MM.1S (cell line): ENCODE data around the gene MINAR2.

Experiments
- DNase-seq: peaks from one replicate; pipeline ENCODE4 v3.0.0-alpha.2; 2015
- H2AFZ ChIP-seq: fragments of 300-600 bp; sonication (generic); 2 replicates; pipeline ENCODE4 v1.6.0; 2016; ENCODE audit warnings: antibody characterized with exemption, low read length
- H3F3A ChIP-seq: fragments of 300-600 bp; sonication (generic); 2 replicates; pipeline ENCODE4 v1.6.1; 2016; ENCODE audit warnings: mild to moderate bottlenecking, antibody characterized with exemption, low read length, moderate library complexity, mixed read lengths; ENCODE audit not compliant: insufficient read depth
- H3K27ac ChIP-seq: fragments of 300-600 bp; sonication (generic); 2 replicates; pipeline ENCODE4 v1.5.1; 2016; ENCODE audit warnings: mild to moderate bottlenecking, low read length
- H3K27me3 ChIP-seq: fragments of 300-600 bp; sonication (generic); replicated peaks from 2 replicates; pipeline ENCODE4 v1.6.0; 2016; ENCODE audit warnings: low read length; ENCODE audit not compliant: insufficient read depth
- H3K36me3 ChIP-seq: fragments of 300-600 bp; sonication (generic); replicated peaks from 2 replicates; pipeline ENCODE4 v1.6.1; 2016; ENCODE audit warnings: mild to moderate bottlenecking, low read length, mixed read lengths; ENCODE audit not compliant: insufficient read depth
- H3K4me1 ChIP-seq: fragments of 300-600 bp; sonication (generic); 2 replicates; pipeline ENCODE4 v1.6.1; 2016; ENCODE audit warnings: low read length, mixed read lengths
- H3K4me2 ChIP-seq: fragments of 300-600 bp; sonication (generic); 2 replicates; pipeline ENCODE4 v1.6.0; 2016; ENCODE audit warnings: low read depth, low read length
- H3K4me3 ChIP-seq: fragments of 300-600 bp; sonication (generic); 2 replicates; pipeline ENCODE4 v1.5.1; 2016; ENCODE audit warnings: low read length, mixed read lengths
- H3K79me2 ChIP-seq: fragments of 300-600 bp; sonication (generic); 2 replicates; pipeline ENCODE4 v1.6.1; 2016; ENCODE audit warnings: mixed run types, low read length, mixed read lengths
- H3K9ac ChIP-seq: fragments of 300-600 bp; sonication (generic); 2 replicates; pipeline ENCODE4 v1.6.1; 2016; ENCODE audit warnings: low read length, mixed read lengths
- H3K9me2 ChIP-seq: fragments of 300-600 bp; sonication (generic); replicated peaks from 2 replicates; pipeline ENCODE4 v1.6.1; 2016; ENCODE audit warnings: mild to moderate bottlenecking, low read length, mixed read lengths; ENCODE audit not compliant: insufficient read depth
- H3K9me3 ChIP-seq: fragments of 300-600 bp; sonication (generic); replicated peaks from 2 replicates; pipeline ENCODE4 v1.6.1; 2016; ENCODE audit warnings: mild to moderate bottlenecking, low read length, mixed read lengths; ENCODE audit not compliant: insufficient read depth
- H4K20me1 ChIP-seq: fragments of 300-600 bp; sonication (generic); 2 replicates; pipeline ENCODE4 v1.6.1; 2016; ENCODE audit warnings: mild to moderate bottlenecking, low read length, moderate library complexity, mixed read lengths; ENCODE audit not compliant: insufficient read depth
- EZH2 ChIP-seq: fragments of 300-600 bp; sonication (generic); optimal IDR thresholded peaks from 2 replicates; pipeline ENCODE3; 2017; ENCODE audit warnings: low read depth, mild to moderate bottlenecking, antibody characterized with exemption, low read length, mixed read lengths
- EZH2phosphoT487 ChIP-seq: fragments of 300-600 bp; sonication (generic); IDR thresholded peaks from 2 replicates; pipeline ENCODE4 v1.6.1; 2018; ENCODE audit warnings: antibody characterized with exemption, low read length
- TF ChIP-seq, protein P1 (sequence below): fragments of 300-600 bp; sonication (generic); IDR thresholded peaks from 2 replicates; pipeline ENCODE4 v1.5.1; 2016; ENCODE audit warnings: antibody characterized with exemption, low read length, mixed read lengths

MINAR2 gene

DNA sequence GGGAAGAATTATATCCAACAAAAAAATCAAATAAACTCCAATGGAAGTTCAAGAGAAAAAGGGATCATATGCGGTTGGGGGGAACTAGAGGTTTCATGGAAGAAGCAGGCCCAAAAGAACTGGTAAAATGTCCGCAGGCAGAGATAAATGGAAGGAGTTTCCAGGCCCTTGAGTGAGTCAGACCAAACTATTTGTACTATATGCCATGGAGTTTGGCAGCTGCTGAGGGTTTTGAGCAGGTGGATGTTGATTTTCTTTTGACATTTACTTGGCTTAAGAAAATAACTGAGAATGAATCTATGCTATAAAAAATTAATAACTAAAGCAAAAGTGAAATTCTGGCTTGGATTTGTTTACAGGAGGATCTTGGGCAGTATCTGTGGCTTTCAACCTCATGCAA is 33.7 kb downstream of the MINAR2 start:
- H3K9ac ChIP-seq, result no peak overlapping the region
- no peak overlapping the region for H3K27ac ChIP-seq
- H4K20me1 ChIP-seq, result no peaks in the 10 kb centered on the region
- H3K9me3 ChIP-seq, result no peaks in the 10 kb centered on the region
- H2AFZ ChIP-seq, result no peak overlapping the region
- no peaks in the 10 kb centered on the region for H3K27me3 ChIP-seq
- H3F3A ChIP-seq, result no peaks in the 10 kb centered on the region
- no peaks in the 10 kb centered on the region for H3K4me1 ChIP-seq
- TF ChIP-seq EZH2phosphoT487 (no peak), EZH2 (no peak)
- TF ChIP-seq, protein P1, sequence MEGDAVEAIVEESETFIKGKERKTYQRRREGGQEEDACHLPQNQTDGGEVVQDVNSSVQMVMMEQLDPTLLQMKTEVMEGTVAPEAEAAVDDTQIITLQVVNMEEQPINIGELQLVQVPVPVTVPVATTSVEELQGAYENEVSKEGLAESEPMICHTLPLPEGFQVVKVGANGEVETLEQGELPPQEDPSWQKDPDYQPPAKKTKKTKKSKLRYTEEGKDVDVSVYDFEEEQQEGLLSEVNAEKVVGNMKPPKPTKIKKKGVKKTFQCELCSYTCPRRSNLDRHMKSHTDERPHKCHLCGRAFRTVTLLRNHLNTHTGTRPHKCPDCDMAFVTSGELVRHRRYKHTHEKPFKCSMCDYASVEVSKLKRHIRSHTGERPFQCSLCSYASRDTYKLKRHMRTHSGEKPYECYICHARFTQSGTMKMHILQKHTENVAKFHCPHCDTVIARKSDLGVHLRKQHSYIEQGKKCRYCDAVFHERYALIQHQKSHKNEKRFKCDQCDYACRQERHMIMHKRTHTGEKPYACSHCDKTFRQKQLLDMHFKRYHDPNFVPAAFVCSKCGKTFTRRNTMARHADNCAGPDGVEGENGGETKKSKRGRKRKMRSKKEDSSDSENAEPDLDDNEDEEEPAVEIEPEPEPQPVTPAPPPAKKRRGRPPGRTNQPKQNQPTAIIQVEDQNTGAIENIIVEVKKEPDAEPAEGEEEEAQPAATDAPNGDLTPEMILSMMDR, result no peak
- H3K9me2 ChIP-seq, result no peaks in the 10 kb centered on the region
- no peaks in the 10 kb centered on the region for H3K79me2 ChIP-seq
- H3K36me3 ChIP-seq, result no peaks in the 10 kb centered on the region
- DNase-seq, result no peak
- no peak overlapping the region for H3K4me3 ChIP-seq
- H3K4me2 ChIP-seq, result no peak overlapping the region

DNA sequence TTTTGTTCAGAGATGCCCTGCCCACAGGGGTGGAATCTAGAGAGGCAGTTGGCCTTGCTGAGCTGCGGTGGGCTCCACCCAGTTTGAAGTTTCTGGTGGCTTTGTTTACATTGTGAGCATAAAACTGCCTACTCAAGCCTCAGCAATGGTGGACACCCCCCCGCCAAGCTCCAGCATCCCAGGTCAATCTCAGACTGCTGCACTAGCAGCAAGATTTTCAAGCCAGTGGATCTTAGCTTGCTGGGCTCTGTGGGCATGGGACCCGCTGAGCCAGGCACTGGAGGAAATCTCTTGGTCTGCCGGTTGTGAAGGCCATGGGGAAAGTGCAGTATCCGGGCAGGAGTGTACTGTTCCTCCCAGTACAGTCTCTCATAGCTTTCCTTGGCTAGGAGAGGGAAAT is 55.5 kb downstream of the MINAR2 start:
- H3K4me2 ChIP-seq, result no peak overlapping the region
- no peaks in the 10 kb centered on the region for H3K36me3 ChIP-seq
- DNase-seq, result no peak
- no peak overlapping the region for H3K27ac ChIP-seq
- no peaks in the 10 kb centered on the region for H3K9me2 ChIP-seq
- no peak overlapping the region for H2AFZ ChIP-seq
- H3K27me3 ChIP-seq, result no peaks in the 10 kb centered on the region
- H3K9ac ChIP-seq, result no peak overlapping the region
- TF ChIP-seq, protein P1, result no peak
- no peak for TF ChIP-seq EZH2phosphoT487
- TF ChIP-seq EZH2, result no peak
- no peaks in the 10 kb centered on the region for H3K4me1 ChIP-seq
- H4K20me1 ChIP-seq, result no peaks in the 10 kb centered on the region
- no peak overlapping the region for H3K4me3 ChIP-seq
- H3K9me3 ChIP-seq, result no peaks in the 10 kb centered on the region
- H3F3A ChIP-seq, result no peaks in the 10 kb centered on the region
- no peaks in the 10 kb centered on the region for H3K79me2 ChIP-seq

DNA sequence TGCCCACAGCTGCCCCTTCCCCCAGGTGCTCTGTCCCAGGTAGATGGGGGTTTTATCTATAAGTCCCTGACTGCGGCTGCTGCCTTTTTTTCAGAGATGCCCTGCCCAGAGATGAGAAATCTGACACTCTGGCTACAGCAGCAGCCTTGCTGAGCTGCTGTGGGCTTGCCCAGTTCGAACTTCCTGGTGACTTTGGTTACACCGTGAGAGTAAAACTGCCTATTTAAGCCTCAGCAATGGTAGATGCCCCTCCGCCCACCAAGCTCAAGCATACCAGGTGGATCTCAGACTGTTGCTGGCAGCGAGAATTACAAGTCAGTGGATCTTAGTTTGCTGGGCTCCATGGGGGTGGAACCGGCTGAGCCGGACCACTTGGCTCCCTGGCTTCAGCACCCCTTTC is 56.8 kb downstream of the MINAR2 start:
- H3K27me3 ChIP-seq, result no peaks in the 10 kb centered on the region
- no peak overlapping the region for H3K9ac ChIP-seq
- no peak overlapping the region for H2AFZ ChIP-seq
- no peak for DNase-seq
- H3K9me3 ChIP-seq, result no peaks in the 10 kb centered on the region
- H3K27ac ChIP-seq, result no peak overlapping the region
- H3K4me2 ChIP-seq, result no peak overlapping the region
- H3K79me2 ChIP-seq, result no peaks in the 10 kb centered on the region
- no peaks in the 10 kb centered on the region for H3F3A ChIP-seq
- no peaks in the 10 kb centered on the region for H3K4me1 ChIP-seq
- H4K20me1 ChIP-seq, result no peaks in the 10 kb centered on the region
- no peak for TF ChIP-seq EZH2
- TF ChIP-seq, protein P1, result no peak
- no peaks in the 10 kb centered on the region for H3K36me3 ChIP-seq
- H3K9me2 ChIP-seq, result no peaks in the 10 kb centered on the region
- H3K4me3 ChIP-seq, result no peak overlapping the region
